ENCODE results near the gene RHBDF1. TPM values are rescaled to one million over a fixed set of nuclear protein-coding genes. Genes with fewer than 3 reads are reported as not detected.
A peak's percentile ranks its signal among the peaks of the same experiment; 100 is the strongest.

Gene RHBDF1
- total RNA-seq, 4 donors from 2014 or later, result 92.7 to 157 (median 137) TPM

GRCh38 chr16:59440-60059 lies 12.9 kb downstream of the RHBDF1 start:
- peaks cover 0 to 97% (median 12%) of the 10 kb centered on the region in 3 donors for H3K36me3 ChIP-seq
- H3K9me3 ChIP-seq, result no peaks in the 10 kb centered on the region
- no peak overlapping the region for H3K27ac ChIP-seq
- no peak overlapping the region for H3K4me3 ChIP-seq
- H3K27me3 ChIP-seq, result no peaks in the 10 kb centered on the region
- 83 to 90% methylated on average over 7 to 13 of the region's 14 CpGs for WGBS, 2 donors
- TF ChIP-seq CTCF (IDR thresholded peaks at IDR 0.05), result no peak
- no peak for TF ChIP-seq EP300 (IDR thresholded peaks at IDR 0.05)
- TF ChIP-seq POLR2A (IDR thresholded peaks at IDR 0.05), result no peak
- no peak for DNase-seq (ENCODE audit: low spot score in 2 of 2)
- H3K4me1 ChIP-seq, result peaks cover 0 to 17% (median under 1%) of the 10 kb centered on the region in 4 donors

- WGBS, 2 donors, result 78 to 84% methylated on average over 21 to 26 of the region's 29 CpGs
- no peak for TF ChIP-seq EP300 (IDR thresholded peaks at IDR 0.05)
- no peak for TF ChIP-seq POLR2A (IDR thresholded peaks at IDR 0.05)
- no peak for TF ChIP-seq CTCF (IDR thresholded peaks at IDR 0.05)
- peaks cover 0 to 89% (median 12%) of the 10 kb centered on the region in 3 donors for H3K36me3 ChIP-seq
Observed at GRCh38 chr16:58491-59439, 13.7 kb downstream of the RHBDF1 start.

GRCh38 chr16:57711-58110 lies 14.7 kb downstream of the RHBDF1 start:
- TF ChIP-seq CTCF (IDR thresholded peaks at IDR 0.05) (no peak), POLR2A (IDR thresholded peaks at IDR 0.05) (no peak), EP300 (IDR thresholded peaks at IDR 0.05) (no peak)
- H3K4me3 ChIP-seq, result no peak overlapping the region
- peak overlapping the region in 1 of 4 donors; percentile 33 for H3K27ac ChIP-seq
- no peaks in the 10 kb centered on the region for H3K9me3 ChIP-seq
- H3K36me3 ChIP-seq, result peaks cover 0 to 79% (median 12%) of the 10 kb centered on the region in 3 donors
- no peaks in the 10 kb centered on the region for H3K27me3 ChIP-seq
- 47 to 55% methylated on average over 7 to 8 of the region's 8 CpGs for WGBS, 2 donors
- DNase-seq (ENCODE audit: low spot score in 2 of 2), result no peak
- H3K4me1 ChIP-seq, result peaks cover 0 to 22% (median 3%) of the 10 kb centered on the region in 4 donors

More at GRCh38 chr16:58491-59439, 13.7 kb downstream of the RHBDF1 start:
- Histone ChIP-seq H3K4me3 (no peak overlapping the region), H3K27ac (no peak overlapping the region), H3K27me3 (no peaks in the 10 kb centered on the region), H3K9me3 (no peaks in the 10 kb centered on the region), H3K4me1 (peaks cover 0 to 19% (median 2%) of the 10 kb centered on the region in 4 donors)
- no peak for DNase-seq (ENCODE audit: low spot score in 2 of 2)

- no peak for DNase-seq (ENCODE audit: low spot score in 2 of 2)
- Histone ChIP-seq H3K4me1 (peaks cover 0 to 34% (median 7%) of the 10 kb centered on the region in 4 donors), H3K27ac (peak overlapping the region in 1 of 4 donors; percentile 28), H3K27me3 (no peaks in the 10 kb centered on the region), H3K9me3 (no peaks in the 10 kb centered on the region), H3K4me3 (no peak overlapping the region), H3K36me3 (peaks cover 0 to 65% (median 10%) of the 10 kb centered on the region in 3 donors)
- 76 to 86% methylated on average over 16 to 17 of the region's 17 CpGs for WGBS, 2 donors
- no peak for TF ChIP-seq POLR2A (IDR thresholded peaks at IDR 0.05)
- TF ChIP-seq CTCF (IDR thresholded peaks at IDR 0.05), result no peak
- no peak for TF ChIP-seq EP300 (IDR thresholded peaks at IDR 0.05)
Observed at GRCh38 chr16:56231-56927, 16.1 kb downstream of the RHBDF1 start.
